ENCODE results near the gene PWWP2B. TPM values are rescaled to one million over a fixed set of nuclear protein-coding genes. Genes with fewer than 3 reads are reported as not detected.

The PWWP2B gene
- total and polyA plus RNA-seq, 2 experiments from 2014 or later: 2.3 to 12.8 TPM

GRCh38 chr10:132365102-132365501 is 31.9 kb upstream of the PWWP2B start:
- H3K4me2 ChIP-seq: no peak overlapping the region
- H3K27ac Mint-ChIP-seq: no peak overlapping the region
- DNase-seq (ENCODE audit: low spot score): no peak

GRCh38 chr10:132366006-132366405 is 31.0 kb upstream of the PWWP2B start:
- no peak overlapping the region for H3K27ac ChIP-seq (ENCODE audit: low read depth)
- H3K4me3 Mint-ChIP-seq: no peak overlapping the region
- DNase-seq (ENCODE audit: low spot score): no peak
- peaks cover 10% of the 10 kb centered on the region for H3K27me3 Mint-ChIP-seq (ENCODE audit: insufficient read depth, low read depth, poor library complexity)
- TF ChIP-seq, protein P1, sequence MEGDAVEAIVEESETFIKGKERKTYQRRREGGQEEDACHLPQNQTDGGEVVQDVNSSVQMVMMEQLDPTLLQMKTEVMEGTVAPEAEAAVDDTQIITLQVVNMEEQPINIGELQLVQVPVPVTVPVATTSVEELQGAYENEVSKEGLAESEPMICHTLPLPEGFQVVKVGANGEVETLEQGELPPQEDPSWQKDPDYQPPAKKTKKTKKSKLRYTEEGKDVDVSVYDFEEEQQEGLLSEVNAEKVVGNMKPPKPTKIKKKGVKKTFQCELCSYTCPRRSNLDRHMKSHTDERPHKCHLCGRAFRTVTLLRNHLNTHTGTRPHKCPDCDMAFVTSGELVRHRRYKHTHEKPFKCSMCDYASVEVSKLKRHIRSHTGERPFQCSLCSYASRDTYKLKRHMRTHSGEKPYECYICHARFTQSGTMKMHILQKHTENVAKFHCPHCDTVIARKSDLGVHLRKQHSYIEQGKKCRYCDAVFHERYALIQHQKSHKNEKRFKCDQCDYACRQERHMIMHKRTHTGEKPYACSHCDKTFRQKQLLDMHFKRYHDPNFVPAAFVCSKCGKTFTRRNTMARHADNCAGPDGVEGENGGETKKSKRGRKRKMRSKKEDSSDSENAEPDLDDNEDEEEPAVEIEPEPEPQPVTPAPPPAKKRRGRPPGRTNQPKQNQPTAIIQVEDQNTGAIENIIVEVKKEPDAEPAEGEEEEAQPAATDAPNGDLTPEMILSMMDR (conservative IDR thresholded peaks at IDR 0.05; ENCODE audit: low read depth in 2 of 2): no peak
- TF ChIP-seq JUNB (IDR thresholded peaks at IDR 0.05; ENCODE audit: unreplicated experiment): no peak
- no peak for TF ChIP-seq POLR2AphosphoS5 (IDR thresholded peaks at IDR 0.05; ENCODE audit: low read depth)
- H3K4me1 Mint-ChIP-seq: peaks cover 26% of the 10 kb centered on the region
- H3K4me2 ChIP-seq: no peak overlapping the region
- no peaks in the 10 kb centered on the region for H3K4me1 ChIP-seq (ENCODE audit: insufficient read depth)
- H3K36me3 Mint-ChIP-seq (ENCODE audit: low read depth): no peaks in the 10 kb centered on the region
- H3K27me3 ChIP-seq (ENCODE audit: insufficient read depth): no peaks in the 10 kb centered on the region
- ATAC-seq: no peak
- H3K36me3 ChIP-seq (ENCODE audit: insufficient read depth): no peaks in the 10 kb centered on the region
- H3F3A ChIP-seq (replicated peaks; ENCODE audit: low read depth): 0 out of 2 replicates have a peak, but pooled peaks cover 3% of the 10 kb centered on the region
- H3K79me2 ChIP-seq (replicated peaks; ENCODE audit: insufficient read depth): no peaks in the 10 kb centered on the region
- H3K4me3 ChIP-seq: no peak overlapping the region
- H3K9me3 Mint-ChIP-seq: no peaks in the 10 kb centered on the region
- H2AFZ ChIP-seq: no peak overlapping the region
- H4K20me1 ChIP-seq (replicated peaks; ENCODE audit: insufficient read depth): no peaks in the 10 kb centered on the region
- H3K9me2 ChIP-seq (ENCODE audit: insufficient read depth): no peaks in the 10 kb centered on the region
- H3K27ac Mint-ChIP-seq: no peak overlapping the region

More at GRCh38 chr10:132365102-132365501, 31.9 kb upstream of the PWWP2B start:
- Mint-ChIP-seq H3K36me3 (ENCODE audit: low read depth) (no peaks in the 10 kb centered on the region), H3K9me3 (no peaks in the 10 kb centered on the region), H3K4me3 (no peak overlapping the region), H3K27me3 (ENCODE audit: insufficient read depth, low read depth, poor library complexity) (peaks cover 13% of the 10 kb centered on the region), H3K4me1 (peaks cover 22% of the 10 kb centered on the region)
- Histone ChIP-seq H3K27me3 (ENCODE audit: insufficient read depth) (no peaks in the 10 kb centered on the region), H3K9me2 (ENCODE audit: insufficient read depth) (no peaks in the 10 kb centered on the region), H3K27ac (ENCODE audit: low read depth) (no peak overlapping the region), H3K4me1 (ENCODE audit: insufficient read depth) (no peaks in the 10 kb centered on the region), H3K79me2 (replicated peaks; ENCODE audit: insufficient read depth) (no peaks in the 10 kb centered on the region), H3F3A (replicated peaks; ENCODE audit: low read depth) (0 out of 2 replicates have a peak, but pooled peaks cover 3% of the 10 kb centered on the region), H3K36me3 (ENCODE audit: insufficient read depth) (no peaks in the 10 kb centered on the region), H3K4me3 (no peak overlapping the region), H4K20me1 (replicated peaks; ENCODE audit: insufficient read depth) (no peaks in the 10 kb centered on the region), H2AFZ (no peak overlapping the region)
- TF ChIP-seq EZH2 (IDR thresholded peaks at IDR 0.05; ENCODE audit: low read depth, unreplicated experiment): no peak
- TF ChIP-seq, protein P1 (conservative IDR thresholded peaks at IDR 0.05; ENCODE audit: low read depth in 2 of 2): no peak
- TF ChIP-seq JUNB (IDR thresholded peaks at IDR 0.05; ENCODE audit: unreplicated experiment): no peak
- TF ChIP-seq ETS1 (IDR thresholded peaks at IDR 0.05): no peak
- no peak for TF ChIP-seq POLR2AphosphoS5 (IDR thresholded peaks at IDR 0.05; ENCODE audit: low read depth)
- TF ChIP-seq ZNF114 (CRISPR knock-in tag; IDR thresholded peaks at IDR 0.05): no peak
- no peak for TF ChIP-seq EZH2phosphoT487 (IDR thresholded peaks at IDR 0.05; ENCODE audit: unreplicated experiment)
- ATAC-seq: no peak
